GM15510 (cell line): Measurements from ENCODE around the gene GRXCR2.

Source experiments
- POLR2A ChIP-seq: IDR thresholded peaks from 3 replicates; pipeline ENCODE4 v1.6.1; 2011; ENCODE audit warnings: borderline replicate concordance; ENCODE audit not compliant: insufficient read length; ENCODE audit errors: extremely low read depth

Gene GRXCR2

DNA sequence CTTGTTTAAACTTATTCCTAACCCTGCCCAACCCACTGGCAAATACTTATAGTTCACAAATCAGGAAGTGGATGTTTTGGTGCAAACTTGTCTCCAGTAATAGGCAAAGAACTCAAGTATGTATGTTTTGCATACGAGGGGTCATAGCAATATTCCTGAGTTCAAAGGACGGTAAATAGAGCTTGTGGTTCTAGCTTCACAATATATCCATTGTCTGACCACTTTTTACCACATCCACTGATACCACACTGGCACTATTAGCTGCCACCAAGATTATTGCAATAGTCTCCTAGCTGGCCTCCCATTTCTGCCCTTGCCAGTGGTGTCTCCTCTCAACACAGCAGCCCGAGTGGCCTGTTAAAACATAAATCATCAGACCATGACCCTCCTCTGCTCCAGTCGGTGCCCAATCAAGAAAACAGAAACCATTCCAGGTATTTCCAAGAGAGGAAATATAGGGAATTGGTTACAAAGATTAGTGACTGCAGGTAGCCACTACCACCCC, 17.0 kb downstream of the GRXCR2 start:
- TF ChIP-seq POLR2A: no peak

DNA sequence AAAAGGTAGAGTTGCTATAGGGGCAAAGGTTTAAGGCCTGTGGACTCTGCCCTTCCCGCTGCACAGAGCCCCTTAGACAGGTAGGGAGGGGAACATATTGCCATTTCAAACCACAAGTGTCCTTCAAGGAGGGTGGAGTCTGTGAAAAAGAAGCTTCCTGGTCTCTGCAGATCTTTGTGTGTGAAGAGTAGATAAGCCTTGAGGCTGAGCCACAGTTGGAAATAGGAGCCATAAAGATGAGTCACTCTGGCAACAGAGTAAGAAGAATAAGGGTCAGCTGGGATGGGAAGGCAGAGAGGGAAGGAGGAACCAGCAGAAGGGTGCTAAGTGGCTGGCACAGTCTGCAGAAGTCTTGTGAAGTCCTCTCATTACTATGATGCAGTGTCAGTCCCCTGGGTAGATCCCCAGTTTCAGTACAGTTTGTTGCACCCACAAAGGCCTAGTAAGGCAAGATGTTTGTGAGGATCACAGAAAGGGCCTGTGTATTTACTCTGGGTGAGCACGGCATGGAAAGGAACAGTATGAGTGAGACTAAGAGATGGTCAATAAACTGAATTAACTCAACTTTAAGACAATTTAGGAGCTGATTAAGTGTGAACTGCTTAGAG, 18.1 kb downstream of the GRXCR2 start:
- no peak for TF ChIP-seq POLR2A

DNA sequence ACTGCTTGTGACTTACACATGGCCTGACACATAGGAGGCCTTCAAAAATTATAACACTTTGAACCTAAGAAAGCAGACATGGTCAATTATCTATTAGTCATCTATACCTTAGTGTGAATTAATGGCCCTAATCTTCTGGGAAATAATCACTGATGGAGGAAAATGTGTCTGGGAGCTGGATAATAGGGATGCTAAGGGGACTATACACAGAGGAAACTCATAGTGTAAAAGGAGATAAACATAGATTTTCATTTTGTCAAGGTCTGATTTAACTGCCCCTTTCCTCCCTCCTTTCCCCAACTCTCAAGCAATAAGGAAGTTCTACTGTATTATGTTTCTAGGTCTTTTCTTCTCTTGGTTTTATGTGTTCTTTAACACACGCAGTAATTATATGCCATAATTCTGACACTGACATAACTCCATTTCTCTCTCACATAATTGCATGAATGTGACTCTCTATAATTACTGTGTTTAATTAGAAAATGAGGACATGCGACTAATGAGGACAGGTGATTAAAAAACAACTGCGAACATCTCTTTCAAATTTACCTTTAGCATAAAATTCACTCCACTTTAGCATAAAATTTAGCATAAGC, 18.9 kb downstream of the GRXCR2 start:
- no peak for TF ChIP-seq POLR2A

DNA sequence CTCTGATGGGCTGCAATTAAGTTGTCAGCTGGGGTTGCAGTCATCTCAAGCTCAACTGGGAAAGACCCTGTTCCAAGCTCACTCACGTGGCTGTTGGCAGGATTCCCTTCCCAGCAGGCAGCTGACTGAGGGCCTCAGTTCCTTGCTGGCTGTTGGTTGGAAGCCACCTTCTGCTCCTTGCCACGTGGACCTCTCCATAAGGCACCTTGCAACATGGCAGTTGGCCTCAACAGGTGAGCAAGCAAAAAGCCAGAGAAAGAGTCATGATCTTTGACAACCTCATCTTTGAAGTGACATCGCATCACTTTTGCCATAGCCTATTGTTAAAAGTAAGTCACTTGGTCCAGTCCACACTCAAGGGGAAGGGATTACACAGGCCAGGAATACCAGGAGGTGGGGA, 19.8 kb downstream of the GRXCR2 start:
- TF ChIP-seq POLR2A: no peak

DNA sequence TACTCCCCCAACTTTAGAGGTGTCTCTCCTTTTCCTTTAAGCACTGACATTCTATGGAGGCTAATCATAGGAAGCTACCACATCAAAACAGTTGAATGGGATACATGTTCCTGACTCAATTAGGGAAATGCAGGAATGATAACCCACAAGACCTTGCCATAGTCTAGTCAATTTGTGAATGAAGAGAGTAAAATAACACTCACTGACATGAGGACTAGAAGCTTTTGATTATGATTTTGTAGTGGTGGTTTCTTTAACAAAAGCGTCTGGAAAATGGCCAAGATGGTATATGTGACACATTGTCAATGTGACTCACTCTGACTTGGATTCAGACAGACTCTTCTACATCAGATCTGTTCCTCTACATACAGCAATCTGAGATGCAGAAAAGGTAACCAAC, 24.0 kb downstream of the GRXCR2 start:
- TF ChIP-seq POLR2A: no peak

DNA sequence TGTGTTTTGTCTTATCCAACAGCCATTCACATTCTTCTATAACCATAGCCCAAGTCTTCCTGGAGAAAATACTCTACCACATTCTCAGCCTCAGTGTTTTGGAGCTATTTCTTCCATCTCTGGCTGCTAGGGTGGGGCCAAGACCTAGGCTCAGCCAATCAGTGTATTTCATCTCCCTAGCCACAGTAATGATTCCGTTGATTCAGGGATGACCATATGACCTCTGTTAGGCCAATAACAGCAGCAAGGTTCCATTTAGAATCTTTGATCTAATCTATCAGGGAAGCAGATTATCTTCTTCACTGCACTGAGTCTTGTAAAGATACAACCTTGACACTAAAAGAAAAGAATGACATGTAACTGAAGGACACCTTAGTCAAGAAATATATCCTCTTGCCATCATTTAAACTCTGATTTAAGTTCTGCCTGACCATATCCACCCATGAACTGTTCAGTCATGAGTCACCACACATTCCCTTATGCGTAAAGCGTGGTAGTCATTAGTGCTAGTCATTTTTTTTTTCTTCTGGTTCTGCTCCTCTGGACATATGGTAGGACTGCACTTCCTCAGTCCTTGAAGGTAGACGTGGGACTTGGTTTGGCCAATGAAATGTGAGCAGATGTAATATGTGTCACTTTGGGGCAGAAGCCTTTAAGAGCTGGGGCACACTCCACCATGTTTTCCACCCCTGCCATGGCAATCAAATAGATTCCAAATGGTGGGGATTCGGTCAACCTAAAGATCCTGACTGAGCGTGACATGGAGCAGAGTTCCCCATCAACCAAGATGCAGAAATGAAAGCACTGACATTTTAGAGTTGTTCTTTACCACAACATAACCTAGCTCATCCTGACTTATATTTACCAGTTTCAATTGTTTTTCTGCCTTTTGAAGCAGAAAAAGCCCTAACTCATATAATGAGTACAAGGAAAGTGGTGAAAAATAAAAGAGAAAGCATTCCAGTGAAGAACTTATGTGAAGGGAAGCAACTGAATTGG, 25.0 kb downstream of the GRXCR2 start:
- no peak for TF ChIP-seq POLR2A

DNA sequence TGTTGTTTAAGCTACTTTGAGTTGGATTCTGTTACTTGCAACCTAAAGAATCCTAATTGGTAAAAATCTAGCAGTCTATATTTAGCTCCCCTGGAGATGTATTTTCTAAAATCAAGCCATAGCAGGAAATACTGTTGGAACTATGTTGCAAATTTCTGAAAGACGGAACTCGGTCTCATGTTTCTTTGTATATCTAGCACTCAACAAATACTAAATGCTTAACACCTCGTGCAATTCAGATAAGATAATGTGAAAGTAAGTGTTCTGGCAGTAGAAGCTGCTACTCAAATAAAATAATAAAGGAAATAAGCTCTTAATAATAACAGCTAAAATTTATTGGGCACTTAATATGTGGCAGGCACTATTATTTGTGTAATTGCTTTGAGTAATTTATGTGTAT, 26.7 kb downstream of the GRXCR2 start:
- no peak for TF ChIP-seq POLR2A

DNA sequence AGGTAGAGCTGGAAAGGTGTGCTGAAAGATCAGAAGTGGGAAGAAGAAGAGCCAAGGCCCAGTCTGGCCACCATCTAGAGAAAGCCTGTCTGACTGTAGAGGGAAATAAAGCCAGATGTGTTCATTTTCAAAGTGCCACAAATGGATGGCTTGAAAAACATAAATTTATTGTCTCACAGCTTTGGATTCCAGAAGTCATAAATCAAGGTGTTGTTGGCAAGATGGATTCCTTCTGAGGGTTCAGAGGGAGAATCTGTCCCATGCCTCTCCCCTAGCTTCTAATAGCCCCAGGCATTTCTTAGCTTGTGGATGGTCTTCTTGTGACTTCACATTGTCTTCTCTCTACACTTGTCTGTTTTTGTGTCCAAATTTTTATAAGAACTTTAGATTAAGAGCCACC, 31.5 kb downstream of the GRXCR2 start:
- TF ChIP-seq POLR2A: no peak

DNA sequence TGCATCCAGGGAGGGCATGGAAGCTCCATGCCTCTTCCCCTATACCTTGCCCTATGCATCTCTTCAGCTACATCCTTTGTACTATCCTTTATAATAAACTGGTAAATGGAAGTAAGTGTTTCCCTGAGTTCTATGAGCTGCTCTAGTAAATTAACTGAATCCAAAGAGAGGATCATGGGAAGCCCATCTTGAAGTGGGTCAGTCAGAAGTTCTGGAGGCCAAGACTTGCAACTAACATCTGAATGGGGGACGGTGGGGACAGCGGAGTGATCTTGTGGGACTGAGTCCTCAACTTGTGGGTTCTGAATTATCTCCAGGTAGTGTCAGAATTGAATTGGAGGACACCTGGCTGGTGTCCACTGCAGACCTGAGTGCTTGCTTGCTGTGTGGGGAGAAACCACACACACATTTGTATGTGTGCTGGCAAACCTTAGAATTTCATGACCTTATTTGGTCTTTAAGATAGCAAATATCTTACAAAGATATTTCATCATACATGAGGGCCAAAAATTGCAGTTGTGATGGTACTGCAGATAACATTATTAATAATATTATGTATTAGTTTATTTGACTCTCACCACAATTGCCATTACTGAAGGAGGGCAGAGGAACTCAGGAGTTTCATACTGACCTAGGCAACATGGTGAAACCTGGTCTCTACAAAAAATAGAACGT, 32.2 kb downstream of the GRXCR2 start:
- no peak for TF ChIP-seq POLR2A

DNA sequence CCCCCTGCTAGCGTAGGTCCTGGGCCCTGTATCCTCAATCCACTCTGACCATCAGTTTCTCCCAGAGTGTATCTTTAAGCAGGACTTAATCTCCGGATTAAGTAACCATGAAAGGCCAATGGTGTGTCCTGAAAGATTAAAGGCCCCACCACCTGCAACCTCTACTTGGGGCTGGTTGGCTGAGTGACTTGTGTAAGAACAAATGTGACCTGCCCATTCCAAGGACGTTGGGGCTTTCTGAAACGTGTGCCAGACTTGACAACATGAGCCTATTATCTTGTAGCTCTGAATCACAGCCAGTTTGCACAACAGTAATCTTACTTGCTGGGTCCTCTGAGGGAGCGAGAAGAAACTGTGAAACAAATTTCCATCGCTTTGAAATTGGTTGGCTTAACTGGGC, 34.5 kb downstream of the GRXCR2 start:
- TF ChIP-seq POLR2A: no peak

DNA sequence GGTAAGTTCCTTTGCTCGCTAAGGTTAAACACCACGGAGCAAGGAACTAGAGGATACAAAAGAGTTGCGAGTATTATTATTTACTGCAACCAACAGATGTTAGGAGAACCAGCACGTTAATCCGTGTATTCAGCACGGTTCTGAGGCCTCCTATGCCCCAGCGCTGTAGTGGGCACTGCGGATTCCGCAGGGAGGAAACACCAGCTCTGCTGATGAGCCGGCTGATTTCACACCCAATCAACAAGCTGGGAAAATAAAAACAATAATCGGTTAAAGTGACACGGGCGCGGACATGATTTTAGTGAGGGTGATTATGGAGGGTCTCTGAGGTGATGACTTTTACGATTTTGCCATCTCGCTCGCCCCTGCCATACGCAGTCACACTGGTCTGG, 37.0 kb downstream of the GRXCR2 start:
- TF ChIP-seq POLR2A: no peak

DNA sequence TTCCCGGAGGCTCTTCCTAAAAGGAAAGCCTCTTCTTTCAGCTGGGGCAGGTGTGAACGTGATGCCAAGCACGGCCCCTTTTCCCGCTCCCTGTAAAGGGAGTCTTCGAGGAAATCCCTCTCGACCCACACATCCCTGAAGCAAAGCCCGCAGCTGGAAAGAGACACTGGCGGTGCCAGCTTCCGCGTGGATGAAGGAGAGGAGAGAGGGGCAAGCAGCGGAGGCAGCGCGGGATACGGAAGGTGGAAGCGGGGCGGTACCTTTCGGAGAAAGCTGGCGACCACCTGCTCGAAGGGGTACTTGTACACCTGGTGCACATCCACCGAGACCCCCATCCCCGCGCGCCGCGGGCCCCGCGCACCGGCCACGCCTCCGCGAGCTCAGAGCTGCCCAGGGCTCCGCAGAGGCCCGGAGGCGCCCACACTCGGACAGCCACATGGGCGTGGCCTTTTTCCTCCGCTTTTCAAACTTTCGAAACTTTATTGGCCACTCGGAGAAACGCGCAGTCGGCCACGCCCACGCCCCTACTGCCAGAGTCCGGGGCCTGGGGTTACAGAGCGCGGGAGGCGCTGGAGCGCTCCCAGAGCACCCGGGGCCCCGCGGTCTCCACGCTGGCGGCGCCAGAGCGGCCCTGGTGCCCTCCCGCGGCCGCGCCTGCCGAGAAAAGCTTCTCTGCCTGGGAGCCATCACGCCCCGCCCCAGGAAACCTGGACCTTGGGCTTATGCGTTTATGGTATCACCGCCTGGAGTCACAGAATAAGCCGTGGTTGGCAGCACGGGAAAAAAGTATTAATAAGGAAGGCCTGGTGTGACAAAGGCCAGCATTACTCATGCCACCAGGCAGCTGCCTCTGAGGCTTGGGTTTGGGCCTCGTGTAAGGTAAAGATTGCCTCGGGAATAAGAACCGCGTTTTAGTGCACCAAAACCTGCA, 37.6 kb downstream of the GRXCR2 start, which contains the start of gene PRELID2:
TSS of gene PRELID2 (minus strand) at position 426 of the 931 bp plus-strand sequence. CDS start at position 335, 91 bp downstream.
- TF ChIP-seq POLR2A: no peak

DNA sequence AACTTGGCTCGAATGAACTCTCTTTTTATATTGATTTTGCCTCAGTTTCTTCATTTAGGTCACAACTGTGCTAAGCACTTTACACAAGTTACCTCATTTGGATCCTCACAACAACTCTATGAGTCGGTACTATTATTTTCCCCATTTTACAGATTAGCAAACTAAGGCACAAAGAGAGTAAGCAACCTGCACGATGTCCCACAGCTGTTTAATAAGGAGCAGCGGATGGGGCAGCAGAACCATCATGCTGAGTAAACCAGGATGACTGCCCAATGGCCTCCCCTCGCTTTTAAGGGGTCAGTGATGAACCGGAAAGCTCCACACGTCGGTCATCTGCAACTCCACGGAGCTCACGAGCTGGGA, 38.3 kb downstream of the GRXCR2 start:
- TF ChIP-seq POLR2A: no peak
